ENCODE data around the gene LRIG2. TPM values are rescaled to one million over a fixed set of nuclear protein-coding genes. Genes with fewer than 3 reads are reported as not detected.
A peak's percentile ranks its signal among the peaks of the same experiment; 100 is the strongest.
"Not testable (repeated sequence)": the region's sequence is repeated elsewhere in the genome, so short reads cannot be mapped to it uniquely, and the experiment has no call there.

Gene LRIG2
- total RNA-seq, 3 donors from 2014 or later (not counting 1 experiment from before 2014, with no cell fraction given): 20.2 to 28.5 (median 23.7) TPM

DNA sequence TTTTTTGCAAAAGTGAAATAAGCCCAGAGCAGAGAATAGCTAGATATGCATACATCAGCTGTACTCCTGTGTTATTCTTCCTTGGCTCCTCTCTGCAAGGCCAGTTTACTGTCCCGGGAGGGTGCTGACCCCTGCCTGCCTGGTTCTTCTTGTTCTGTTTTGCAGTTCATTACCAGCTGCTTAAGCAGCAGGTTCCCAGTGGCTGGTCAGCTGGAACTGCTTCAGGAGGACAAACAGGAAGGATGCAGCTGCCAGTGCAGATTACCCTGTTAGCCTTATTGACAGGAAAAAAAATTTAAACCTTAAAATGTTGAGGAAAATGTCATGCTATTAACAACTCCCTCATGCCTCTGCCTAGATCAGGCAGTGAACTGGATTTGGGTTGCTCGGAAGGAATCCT is 16.0 kb upstream of the LRIG2 start:
- Mint-ChIP-seq H3K4me3 (no peak overlapping the region), H3K4me1 (peaks cover 18 to 35% of the 10 kb centered on the region in 2 donors), H3K27me3 (ENCODE audit: low read depth in 2 of 2) (no peaks in the 10 kb centered on the region), H3K27ac (peak overlapping the region in 1 of 2 donors; percentile 33), H3K36me3 (no peaks in the 10 kb centered on the region), H3K9me3 (no peaks in the 10 kb centered on the region)
- Histone ChIP-seq H3K27me3 (ENCODE audit: control insufficient read depth, insufficient read depth, low read length) (no peaks in the 10 kb centered on the region), H3K4me1 (ENCODE audit: control insufficient read depth, insufficient read depth, low read length) (peaks cover 11% of the 10 kb centered on the region), H3K36me3 (ENCODE audit: control insufficient read depth, insufficient read depth, low read length) (no peaks in the 10 kb centered on the region), H3K27ac (ENCODE audit: low read length) (no peak overlapping the region), H3K9me3 (ENCODE audit: control insufficient read depth, insufficient read depth, low read length) (no peaks in the 10 kb centered on the region), H3K4me3 (ENCODE audit: low read length) (no peak overlapping the region)
- ATAC-seq (no peak), DNase-seq (no peak)
- intact Hi-C loops (cut with micrococcal nuclease): no loop called here
- 64% methylated on average over 2 of the region's 2 CpGs for WGBS (ENCODE audit: insufficient coverage)
- TF ChIP-seq, protein P1, sequence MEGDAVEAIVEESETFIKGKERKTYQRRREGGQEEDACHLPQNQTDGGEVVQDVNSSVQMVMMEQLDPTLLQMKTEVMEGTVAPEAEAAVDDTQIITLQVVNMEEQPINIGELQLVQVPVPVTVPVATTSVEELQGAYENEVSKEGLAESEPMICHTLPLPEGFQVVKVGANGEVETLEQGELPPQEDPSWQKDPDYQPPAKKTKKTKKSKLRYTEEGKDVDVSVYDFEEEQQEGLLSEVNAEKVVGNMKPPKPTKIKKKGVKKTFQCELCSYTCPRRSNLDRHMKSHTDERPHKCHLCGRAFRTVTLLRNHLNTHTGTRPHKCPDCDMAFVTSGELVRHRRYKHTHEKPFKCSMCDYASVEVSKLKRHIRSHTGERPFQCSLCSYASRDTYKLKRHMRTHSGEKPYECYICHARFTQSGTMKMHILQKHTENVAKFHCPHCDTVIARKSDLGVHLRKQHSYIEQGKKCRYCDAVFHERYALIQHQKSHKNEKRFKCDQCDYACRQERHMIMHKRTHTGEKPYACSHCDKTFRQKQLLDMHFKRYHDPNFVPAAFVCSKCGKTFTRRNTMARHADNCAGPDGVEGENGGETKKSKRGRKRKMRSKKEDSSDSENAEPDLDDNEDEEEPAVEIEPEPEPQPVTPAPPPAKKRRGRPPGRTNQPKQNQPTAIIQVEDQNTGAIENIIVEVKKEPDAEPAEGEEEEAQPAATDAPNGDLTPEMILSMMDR (IDR thresholded peaks at IDR 0.05): no peak

DNA sequence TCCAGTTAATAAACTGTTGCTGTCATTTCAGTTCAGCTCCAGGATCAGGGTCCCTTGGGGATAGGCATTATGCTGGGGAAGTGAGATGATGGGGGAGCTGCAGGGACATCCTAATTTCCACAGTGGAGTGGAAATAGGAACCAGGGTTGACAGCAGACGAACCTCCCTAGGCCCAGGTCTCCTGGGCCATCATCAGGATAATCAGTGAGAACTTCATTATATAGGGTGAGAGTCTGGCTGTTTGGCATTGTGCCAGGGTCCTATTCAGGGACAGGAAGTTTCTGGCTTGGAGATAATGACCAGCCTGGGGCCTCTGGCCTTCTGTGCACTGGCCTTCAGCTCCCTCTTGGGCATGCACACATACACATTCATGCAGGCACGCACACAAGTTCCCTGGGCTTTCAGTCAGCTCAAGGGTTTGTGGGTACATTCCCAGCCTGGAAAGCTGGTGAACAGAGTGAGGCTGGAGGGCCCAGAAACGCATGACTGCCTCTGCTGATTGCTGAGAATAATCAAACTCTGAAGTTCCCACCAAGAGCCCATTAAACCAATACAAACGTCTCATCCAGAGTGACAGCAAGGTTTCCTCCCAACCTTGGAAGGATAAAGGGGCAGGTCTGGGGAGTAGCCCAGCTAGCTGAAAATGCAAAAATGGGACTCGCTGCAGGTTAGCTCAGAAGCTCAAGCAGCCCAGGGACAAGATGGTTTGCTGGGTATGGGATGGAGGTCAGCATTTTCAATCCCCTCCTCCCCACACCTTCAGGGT is 13.9 kb upstream of the LRIG2 start:
- no peaks in the 10 kb centered on the region for H3K36me3 ChIP-seq (ENCODE audit: control insufficient read depth, insufficient read depth, low read length)
- TF ChIP-seq, protein P1 (IDR thresholded peaks at IDR 0.05): no peak
- H3K4me3 Mint-ChIP-seq: no peak overlapping the region
- peaks cover 4 to 23% of the 10 kb centered on the region in 2 donors for H3K4me1 Mint-ChIP-seq
- H3K27me3 Mint-ChIP-seq (ENCODE audit: low read depth in 2 of 2): no peaks in the 10 kb centered on the region
- intact Hi-C loops (cut with micrococcal nuclease): no loop called here
- DNase-seq (no peak), ATAC-seq (no peak)
- H3K27ac ChIP-seq (ENCODE audit: low read length): no peak overlapping the region
- WGBS (ENCODE audit: insufficient coverage): 87% methylated on average over 5 of the region's 5 CpGs
- H3K4me3 ChIP-seq (ENCODE audit: low read length): no peak overlapping the region
- H3K27ac Mint-ChIP-seq: no peak overlapping the region
- no peaks in the 10 kb centered on the region for H3K27me3 ChIP-seq (ENCODE audit: control insufficient read depth, insufficient read depth, low read length)
- peaks cover 4% of the 10 kb centered on the region for H3K4me1 ChIP-seq (ENCODE audit: control insufficient read depth, insufficient read depth, low read length)
- no peaks in the 10 kb centered on the region for H3K9me3 Mint-ChIP-seq
- H3K36me3 Mint-ChIP-seq: no peaks in the 10 kb centered on the region
- no peaks in the 10 kb centered on the region for H3K9me3 ChIP-seq (ENCODE audit: control insufficient read depth, insufficient read depth, low read length)

DNA sequence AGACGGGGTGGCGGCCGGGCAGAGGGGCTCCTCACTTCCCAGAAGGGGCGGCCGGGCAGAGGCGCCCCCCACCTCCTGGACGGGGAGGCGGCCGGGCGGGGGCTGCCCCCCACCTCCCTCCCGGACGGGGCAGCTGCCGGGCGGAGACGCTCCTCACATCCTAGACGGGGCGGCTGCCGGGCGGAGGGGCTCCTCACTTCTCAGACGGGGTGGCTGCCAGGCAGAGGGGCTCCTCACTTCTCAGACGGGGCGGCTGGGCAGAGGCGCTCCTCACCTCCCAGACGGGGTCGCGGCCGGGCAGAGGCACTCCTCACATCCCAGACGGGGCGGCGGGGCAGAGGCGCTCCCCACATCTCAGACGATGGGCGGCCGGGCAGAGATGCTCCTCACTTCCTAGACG is 9.5 kb upstream of the LRIG2 start:
- H3K9me3 Mint-ChIP-seq, ATAC-seq: not testable (repeated sequence)
- 98% methylated on average over 25 of the region's 35 CpGs for WGBS (ENCODE audit: insufficient coverage)

DNA sequence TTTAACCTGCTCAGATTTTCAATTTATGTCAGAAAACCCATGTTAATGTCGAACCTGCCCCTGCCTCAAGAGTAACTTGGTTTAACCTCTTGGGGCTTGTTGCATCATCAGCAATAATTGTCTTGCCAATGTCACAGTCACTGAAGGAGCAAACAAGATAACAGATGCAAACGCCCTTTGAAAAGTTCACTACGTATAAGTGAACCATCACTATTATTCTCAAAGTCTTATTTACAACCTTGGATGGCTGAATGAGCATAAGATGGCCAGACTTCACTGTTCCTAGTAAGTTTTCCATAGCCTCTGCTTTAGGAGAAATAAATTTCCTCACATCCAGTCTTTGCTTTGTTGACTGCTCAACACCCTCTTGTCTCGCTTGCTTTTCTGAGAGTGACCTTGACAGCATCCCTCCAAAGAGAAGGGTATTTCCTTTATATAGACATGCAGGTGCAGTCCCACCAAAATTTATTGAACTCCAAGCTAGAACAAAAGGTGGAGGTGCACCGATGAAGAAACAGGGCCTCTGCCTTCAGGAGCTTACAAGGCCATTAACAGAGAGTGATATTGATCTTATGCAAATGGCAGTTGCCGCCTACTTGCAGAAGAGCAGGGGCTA is 749 bp upstream of the LRIG2 start:
- Histone ChIP-seq H3K36me3 (ENCODE audit: control insufficient read depth, insufficient read depth, low read length) (no peaks in the 10 kb centered on the region), H3K4me1 (ENCODE audit: control insufficient read depth, insufficient read depth, low read length) (peaks cover 10% of the 10 kb centered on the region), H3K27me3 (ENCODE audit: control insufficient read depth, insufficient read depth, low read length) (no peaks in the 10 kb centered on the region), H3K27ac (ENCODE audit: low read length) (peak overlapping the region; percentile 58), H3K4me3 (ENCODE audit: low read length) (peak overlapping the region; percentile 72), H3K9me3 (ENCODE audit: control insufficient read depth, insufficient read depth, low read length) (no peaks in the 10 kb centered on the region)
- Mint-ChIP-seq H3K4me1 (peaks cover 19 to 37% of the 10 kb centered on the region in 2 donors), H3K27ac (peak overlapping the region; percentile 95 to 99), H3K4me3 (peak overlapping the region; percentile 97), H3K27me3 (ENCODE audit: low read depth in 2 of 2) (no peaks in the 10 kb centered on the region), H3K9me3 (no peaks in the 10 kb centered on the region), H3K36me3 (no peaks in the 10 kb centered on the region)
- WGBS (ENCODE audit: insufficient coverage): 65% methylated on average over 6 of the region's 6 CpGs
- intact Hi-C loops (cut with micrococcal nuclease): loop anchor here (2.0 to 10.0 kb wide), 5 partner anchors 117 to 693 kb away; partner anchors contain the start of genes CAPZA1, SLC16A1 and ST7L
- ATAC-seq (no peak), DNase-seq (no peak)
- TF ChIP-seq, protein P1 (IDR thresholded peaks at IDR 0.05): no peak

More for the DNA sequence above, 9.5 kb upstream of the LRIG2 start:
- intact Hi-C loops (cut with micrococcal nuclease); H3K4me1 ChIP-seq (ENCODE audit: control insufficient read depth, insufficient read depth, low read length); H3K4me1 Mint-ChIP-seq; H3K27me3 ChIP-seq (ENCODE audit: control insufficient read depth, insufficient read depth, low read length); H3K4me3 Mint-ChIP-seq; H3K9me3 ChIP-seq (ENCODE audit: control insufficient read depth, insufficient read depth, low read length); H3K36me3 ChIP-seq (ENCODE audit: control insufficient read depth, insufficient read depth, low read length); DNase-seq; H3K27me3 Mint-ChIP-seq (ENCODE audit: low read depth in 2 of 2); H3K4me3 ChIP-seq (ENCODE audit: low read length); H3K36me3 Mint-ChIP-seq; H3K27ac ChIP-seq (ENCODE audit: low read length); H3K27ac Mint-ChIP-seq: not testable (repeated sequence)
